Measurements from ENCODE around the gene ADAM15.
A peak's percentile ranks its signal among the peaks of the same experiment; 100 is the strongest.

DNA sequence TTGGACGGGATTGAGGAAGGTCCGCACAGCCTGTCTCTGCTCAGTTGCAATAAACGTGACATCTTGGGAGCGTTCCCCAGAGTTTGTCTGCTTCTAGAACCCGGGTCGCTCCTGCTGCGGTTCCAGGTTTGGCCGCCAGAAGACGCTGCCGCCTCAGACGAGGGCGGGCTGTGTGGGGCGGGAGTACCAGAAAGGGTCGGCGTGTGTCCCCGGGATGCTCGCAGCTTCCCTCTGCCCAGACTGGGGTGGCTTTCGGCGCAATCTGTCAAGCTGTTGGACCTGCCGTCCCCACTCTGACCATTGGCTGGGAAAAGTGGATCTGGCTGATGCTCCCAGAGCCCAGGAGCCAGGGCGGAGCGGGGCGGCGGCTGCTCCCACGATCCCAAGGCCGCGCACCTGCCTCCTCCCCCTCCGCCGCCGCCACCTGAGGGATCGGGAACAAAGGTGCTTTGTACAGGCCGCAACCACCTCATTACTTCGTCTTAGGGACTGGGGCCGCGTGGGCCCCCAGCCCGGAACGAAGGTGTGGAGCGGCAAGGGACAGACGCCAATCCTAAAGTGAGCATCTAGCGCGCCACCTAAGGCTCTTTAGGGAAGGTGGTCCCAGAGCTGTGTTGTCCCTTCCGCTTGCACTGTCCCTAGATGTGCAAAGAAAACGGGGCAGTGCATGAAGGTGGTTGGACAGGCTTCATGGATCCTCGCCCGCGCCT, 11.7 kb downstream of the ADAM15 start:
- TF ChIP-seq, protein P1, sequence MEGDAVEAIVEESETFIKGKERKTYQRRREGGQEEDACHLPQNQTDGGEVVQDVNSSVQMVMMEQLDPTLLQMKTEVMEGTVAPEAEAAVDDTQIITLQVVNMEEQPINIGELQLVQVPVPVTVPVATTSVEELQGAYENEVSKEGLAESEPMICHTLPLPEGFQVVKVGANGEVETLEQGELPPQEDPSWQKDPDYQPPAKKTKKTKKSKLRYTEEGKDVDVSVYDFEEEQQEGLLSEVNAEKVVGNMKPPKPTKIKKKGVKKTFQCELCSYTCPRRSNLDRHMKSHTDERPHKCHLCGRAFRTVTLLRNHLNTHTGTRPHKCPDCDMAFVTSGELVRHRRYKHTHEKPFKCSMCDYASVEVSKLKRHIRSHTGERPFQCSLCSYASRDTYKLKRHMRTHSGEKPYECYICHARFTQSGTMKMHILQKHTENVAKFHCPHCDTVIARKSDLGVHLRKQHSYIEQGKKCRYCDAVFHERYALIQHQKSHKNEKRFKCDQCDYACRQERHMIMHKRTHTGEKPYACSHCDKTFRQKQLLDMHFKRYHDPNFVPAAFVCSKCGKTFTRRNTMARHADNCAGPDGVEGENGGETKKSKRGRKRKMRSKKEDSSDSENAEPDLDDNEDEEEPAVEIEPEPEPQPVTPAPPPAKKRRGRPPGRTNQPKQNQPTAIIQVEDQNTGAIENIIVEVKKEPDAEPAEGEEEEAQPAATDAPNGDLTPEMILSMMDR (IDR thresholded peaks at IDR 0.05; ENCODE audit: poor library complexity, severe bottlenecking): peak; percentile 71
- TF ChIP-seq EP300 (conservative IDR thresholded peaks at IDR 0.05; ENCODE audit: poor library complexity, severe bottlenecking): no peak
- no peak for TF ChIP-seq POLR2AphosphoS5 (IDR thresholded peaks at IDR 0.05)
- TF ChIP-seq TAF1 (IDR thresholded peaks at IDR 0.05; ENCODE audit: low read depth): no peak

Data from neural cell (in vitro differentiated cells).